NT2/D1 (cell line): Measurements from ENCODE around the gene AGPAT4.
"Not testable (repeated sequence)": the region's sequence is repeated elsewhere in the genome, so short reads cannot be mapped to it uniquely, and the experiment has no call there.

ENCODE experiments used
- YY1 ChIP-seq: IDR thresholded peaks from 2 replicates; pipeline ENCODE4 v1.6.1; 2011; ENCODE audit not compliant: insufficient read length, insufficient read depth
- ZNF274 ChIP-seq: IDR thresholded peaks from 2 replicates; pipeline ENCODE4 v1.6.1; 2011; ENCODE audit warnings: mild to moderate bottlenecking, low read depth, low read length

GRCh38 chr6:161172769-161173168 is 101.1 kb downstream of the AGPAT4 start:
- not testable (repeated sequence) for TF ChIP-seq ZNF274, YY1
